Inferior parietal cortex (tissue), 1 donor: ENCODE measurements around the gene LBX2.

Experiments used
- DNase-seq: peaks from one replicate; pipeline ENCODE4 v3.0.0-alpha.2; 2016; ENCODE audit errors: extremely low spot score

LBX2 gene

DNA sequence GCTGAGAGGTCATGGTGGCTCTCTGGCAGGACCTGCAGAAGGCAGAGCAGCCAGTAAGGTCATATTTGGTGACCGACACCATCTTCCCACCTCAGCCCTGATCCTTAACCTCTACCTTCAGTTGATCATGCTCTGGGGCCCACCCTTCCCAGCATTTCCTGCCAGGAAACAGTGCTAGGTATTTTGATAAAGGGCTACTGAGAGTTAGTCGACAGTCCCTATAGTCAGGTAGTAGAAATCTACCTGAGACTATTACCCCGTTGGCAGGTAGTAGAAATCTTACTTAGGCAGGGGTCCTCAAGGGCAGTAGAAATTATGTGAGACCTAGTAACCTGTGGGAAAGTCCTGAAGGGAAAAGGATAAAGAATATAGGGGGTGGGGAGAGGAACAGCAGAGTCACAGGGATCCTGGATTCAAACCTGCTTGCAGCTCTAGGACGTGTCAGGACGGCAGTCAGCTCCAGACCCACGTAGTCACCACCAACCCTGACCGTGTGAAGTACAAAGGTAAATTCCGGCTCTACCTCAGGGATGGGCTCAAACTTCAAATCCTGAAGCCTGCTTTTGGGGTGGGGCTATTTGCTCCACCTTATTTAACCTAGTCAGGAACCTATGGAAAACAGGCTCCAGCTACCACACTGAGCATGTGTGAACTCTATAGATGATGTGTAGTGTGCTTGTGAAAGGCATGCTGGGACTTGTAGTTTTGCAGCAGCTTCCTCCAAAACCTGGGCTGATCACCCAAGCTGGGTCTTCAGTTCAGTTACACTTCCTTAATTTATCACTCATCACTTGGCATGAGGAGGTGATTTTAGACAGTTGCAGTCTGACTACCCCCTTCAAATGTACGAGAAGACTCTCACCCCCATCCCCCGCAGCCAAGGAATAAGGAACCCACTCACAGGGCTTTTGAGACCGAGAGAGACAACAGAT, 26.6 kb upstream of the LBX2 start, which contains the start of gene DQX1:
DQX1 (minus strand) TSS at position 515 of the 932 bp plus-strand sequence; CDS start at position 13, 502 bp downstream.
- no peak for DNase-seq

DNA sequence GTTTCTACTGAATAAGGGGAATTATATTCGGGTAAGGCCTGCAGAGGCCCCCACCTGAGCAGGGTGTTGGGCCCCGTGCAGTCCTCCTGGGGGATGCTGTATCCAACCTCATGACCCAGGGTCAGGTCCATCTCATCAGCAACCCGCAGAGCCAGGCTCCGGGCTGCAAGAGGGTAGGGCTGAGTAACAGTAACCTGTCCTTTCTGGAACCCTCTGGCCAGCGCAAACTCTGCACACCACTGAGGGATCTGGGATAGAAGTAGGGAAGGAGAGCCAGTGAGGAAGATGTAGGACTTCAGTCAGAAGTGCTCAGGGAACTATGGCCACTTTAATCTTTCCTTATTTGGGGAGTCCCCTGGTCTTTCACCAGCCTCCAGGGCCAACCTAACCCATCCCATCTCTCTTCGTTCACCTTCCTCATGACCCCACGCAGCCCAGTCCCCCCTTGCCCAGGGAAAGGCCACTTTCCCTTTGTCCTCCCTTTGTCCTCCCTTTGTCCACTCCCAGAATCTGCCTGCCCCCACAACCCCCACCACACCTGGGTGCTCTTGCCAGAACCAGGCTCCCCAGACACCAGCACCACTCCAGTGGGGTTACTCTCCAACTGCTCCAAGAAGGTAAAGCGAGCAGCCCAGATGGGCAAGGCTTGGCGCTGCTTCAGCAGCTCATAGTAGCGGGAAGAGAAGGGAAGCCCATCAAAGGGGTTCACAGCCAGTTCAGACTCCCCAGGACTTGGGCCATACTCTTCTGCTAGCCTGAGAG, 25.7 kb upstream of the LBX2 start:
- no peak for DNase-seq

DNA sequence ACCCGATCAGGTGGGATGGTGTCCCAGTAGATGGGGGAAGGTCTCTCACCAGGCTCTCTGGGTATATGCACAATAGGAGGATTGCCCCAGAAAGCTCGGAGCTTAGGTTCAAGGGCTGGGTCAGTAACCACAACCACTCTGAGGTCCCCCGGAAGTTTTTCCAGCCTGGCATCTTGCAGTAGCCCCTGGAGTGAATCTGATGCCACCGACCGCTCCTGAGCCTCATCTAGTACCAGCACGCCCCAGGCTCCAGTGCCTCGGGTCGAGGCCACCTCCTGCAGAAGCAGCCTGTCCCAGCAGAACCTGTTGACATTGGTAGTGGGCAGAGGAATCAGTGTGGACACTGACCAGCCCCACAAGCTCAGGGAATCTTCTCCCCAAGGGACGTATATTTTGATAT, 24.6 kb upstream of the LBX2 start:
- no peak for DNase-seq

DNA sequence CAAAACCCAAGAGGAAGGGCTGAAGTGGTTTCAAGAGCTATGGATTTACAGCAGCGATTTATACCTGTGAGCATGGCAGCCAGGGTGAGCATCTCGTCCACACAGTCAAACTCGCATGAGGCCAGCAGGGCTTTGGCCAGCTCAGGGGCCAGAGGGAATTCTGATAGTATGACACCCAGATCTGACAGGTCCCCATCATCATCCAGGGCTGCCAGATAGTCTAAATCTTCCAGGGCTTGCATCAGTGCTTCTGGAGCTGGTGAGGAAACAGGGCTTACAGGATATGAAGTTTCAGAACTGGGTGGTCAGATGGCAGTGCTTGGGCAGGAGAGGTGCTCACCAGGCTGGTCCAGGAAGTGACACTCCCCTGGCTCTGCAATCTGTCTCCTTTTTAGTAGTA, 23.1 kb upstream of the LBX2 start:
- no peak for DNase-seq

DNA sequence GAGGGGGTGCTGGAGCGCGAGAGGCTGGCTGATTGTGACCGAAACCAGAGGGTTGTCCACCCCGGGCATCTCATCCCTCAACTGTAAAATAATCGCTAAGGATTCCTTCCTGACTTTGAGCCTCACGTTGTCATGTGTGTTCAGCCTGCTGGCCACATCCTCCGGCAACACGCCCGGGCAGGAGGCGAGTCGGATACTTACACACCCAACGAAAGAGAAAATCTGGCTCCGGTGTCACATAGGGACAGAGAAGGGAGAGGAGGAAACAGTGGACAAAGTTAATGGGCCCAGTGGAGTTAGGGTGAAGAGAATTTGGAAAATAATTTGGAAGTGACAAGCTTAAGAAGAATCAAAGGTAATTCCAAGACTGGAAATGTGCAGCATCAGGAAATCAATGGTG, 17.2 kb upstream of the LBX2 start:
- no peak for DNase-seq

DNA sequence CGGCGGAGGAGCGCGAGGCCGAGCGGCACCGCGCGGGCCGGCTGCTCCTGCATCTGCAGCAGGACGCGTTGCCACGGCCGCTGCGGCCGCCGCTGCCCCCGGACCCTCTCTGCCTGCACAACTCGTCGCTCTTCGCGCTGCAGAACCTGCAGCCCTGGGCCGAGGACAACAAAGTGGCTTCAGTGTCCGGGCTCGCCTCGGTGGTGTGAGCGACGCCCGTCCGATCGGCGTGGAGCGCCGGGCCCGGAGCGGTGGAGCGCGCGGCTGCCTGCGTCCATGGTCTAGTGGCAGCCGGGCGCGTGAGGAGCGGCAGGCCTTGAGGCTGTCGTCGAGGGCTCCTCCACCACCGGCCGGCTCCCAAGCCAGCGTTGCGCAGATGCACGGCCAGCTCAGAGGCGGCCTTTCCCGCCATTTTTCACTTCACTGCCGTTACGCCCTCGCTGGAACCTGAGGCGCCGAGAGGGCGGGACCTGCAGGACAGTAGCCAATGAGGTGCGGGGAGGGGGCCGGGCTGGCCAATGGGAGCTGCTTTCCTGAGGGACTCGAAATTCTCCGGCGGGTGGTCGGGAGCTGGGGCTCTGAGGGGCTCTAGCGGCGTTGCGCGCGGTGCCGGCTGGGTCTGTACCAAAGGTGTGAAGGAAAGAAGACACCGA, 16.7 kb upstream of the LBX2 start:
- DNase-seq = no peak

DNA sequence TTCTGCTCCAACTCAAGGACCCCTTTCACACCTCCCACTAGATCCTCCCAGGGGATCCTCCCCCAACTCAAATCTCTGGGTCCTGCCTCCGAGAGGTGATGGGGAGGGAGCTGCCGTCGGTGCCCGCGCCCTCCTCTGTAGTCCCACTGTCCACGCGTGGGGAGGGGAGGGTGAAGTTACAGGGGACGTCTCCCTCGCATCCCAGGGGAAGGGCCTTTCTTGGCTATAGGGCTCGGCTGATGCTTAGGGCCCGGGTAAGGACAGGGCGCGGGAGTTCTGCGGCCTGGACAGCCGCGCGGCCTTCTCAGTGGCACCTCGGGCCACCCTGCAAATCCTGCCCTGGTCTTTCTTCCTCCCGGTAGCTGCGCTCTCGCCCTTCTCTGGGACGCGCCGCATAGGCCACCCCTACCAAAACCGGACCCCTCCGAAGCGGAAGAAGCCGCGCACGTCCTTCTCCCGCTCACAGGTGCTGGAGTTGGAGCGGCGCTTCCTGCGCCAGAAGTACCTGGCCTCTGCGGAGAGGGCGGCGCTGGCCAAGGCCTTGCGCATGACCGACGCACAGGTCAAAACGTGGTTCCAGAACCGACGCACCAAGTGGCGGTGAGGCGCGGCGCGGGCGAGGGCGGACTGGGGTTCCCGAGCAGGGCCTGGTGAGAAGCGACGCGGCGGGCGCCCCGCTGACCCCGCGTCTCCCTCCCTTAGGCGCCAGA, 16.0 kb upstream of the LBX2 start:
- DNase-seq = no peak

DNA sequence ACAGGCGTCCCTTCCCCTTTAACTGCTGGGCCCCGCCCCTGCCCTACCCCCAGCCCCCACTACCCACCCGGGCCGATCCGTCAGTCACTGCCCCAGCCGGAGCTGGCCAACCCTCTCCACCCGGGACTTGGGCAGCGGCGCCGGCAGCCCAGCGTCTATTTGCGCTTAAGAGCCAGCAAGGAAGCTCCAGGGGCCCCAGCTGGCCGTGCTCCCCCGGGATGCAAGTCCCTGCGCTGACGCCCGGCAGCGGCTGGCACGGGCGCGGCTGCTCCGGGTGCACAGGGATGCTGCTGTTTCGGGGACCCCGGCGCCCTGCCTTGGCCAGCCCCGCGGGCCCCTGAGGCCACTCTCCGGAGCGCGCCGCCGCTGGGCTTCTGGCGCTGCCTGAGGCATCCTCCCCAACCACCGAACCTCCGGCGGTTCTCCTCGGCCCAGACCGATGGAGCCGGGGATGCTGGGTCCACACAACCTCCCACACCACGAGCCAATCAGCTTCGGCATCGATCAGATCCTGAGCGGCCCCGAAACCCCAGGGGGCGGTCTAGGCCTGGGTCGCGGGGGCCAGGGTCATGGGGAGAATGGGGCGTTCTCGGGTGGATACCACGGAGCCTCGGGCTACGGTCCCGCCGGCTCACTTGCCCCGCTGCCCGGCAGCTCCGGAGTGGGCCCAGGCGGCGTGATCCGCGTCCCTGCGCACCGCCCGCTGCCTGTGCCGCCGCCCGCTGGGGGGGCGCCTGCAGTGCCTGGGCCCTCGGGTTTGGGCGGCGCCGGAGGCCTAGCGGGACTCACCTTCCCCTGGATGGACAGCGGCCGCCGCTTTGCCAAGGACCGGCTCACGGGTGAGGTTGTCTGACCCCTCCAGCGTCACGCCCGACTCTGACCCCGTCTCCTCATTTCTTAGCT, 15.2 kb upstream of the LBX2 start, which contains the start of gene TLX2:
TLX2 (plus strand) TSS at position 83 of the 903 bp plus-strand sequence; CDS start at position 440, 357 bp downstream.
- no peak for DNase-seq

DNA sequence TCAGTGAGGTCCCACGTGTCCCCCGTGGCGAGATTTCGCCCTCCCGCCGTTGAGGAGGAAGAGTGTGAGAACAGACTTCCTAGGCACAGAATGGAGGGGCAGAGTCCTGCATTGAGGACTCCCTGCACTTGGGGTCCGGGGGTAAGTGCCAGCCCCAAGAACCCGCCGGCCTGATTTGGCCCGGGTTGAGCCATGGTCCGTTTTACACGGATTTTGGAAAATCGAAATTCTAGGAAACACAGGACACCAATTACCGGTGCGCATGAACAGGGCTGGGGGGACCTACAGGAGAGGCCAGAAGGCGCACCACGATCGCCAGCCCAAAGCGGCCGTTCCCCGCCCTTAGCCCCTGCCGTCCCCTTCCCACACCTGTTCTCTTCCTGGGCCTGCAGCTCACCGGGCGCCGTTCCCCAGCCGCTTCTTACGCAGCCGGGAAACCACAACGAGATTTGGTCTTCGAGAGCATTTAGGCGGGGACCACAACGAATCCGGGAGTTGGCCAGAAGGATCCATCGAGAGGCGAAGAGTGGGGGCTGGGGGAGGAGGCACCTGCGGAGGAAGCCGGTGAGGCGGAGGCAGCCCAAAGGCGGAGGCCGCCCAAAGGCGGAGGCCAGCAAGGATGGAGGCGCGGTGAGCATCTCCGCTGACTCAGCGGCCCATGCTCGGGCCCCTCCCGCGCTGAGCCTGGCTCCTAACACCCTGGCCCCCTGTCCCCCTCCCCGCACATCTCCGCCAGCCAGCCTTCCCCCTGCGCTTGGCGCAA, 14.4 kb upstream of the LBX2 start:
- no peak for DNase-seq

DNA sequence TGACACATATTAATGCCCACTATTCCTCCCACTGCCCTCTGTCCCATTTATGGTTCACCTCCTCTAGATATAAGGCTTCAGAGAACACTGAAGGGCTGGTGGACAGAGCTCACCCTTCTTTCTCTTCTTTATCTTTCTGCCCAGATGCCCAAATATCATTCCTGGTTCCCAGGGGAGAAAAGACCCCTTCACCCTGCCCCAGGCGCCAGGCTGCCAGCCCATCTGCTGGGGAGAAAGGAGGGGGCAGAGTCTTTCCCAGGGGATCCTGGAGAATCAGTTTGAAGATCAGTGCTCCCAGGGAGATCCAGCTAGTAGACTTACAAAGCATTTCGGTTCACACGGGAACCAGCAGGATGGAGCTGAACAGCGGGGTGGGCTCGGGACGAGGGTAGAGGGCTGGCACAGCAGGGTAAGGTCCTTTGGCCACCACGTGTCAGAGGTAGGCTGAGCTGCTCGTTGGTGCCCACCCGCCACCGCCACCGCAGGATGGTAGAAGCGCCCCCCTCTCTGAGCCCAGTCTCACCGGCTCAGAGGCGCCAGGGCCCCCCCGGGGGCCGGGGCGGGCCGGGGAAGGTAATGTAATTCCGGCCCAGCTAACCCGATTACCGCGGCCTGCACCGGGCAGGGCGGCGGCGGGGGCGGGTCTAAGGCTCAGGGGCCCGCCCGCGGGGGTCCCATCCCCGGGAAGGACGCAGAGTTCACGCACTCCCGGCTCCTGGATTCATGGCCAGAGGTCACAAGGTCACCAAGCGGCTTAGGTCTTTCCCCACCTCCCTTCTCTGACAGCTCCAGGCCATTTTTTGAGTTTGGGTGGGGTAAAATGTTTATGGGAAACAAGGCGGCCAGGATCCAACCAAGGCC, 13.6 kb upstream of the LBX2 start:
- DNase-seq = no peak

DNA sequence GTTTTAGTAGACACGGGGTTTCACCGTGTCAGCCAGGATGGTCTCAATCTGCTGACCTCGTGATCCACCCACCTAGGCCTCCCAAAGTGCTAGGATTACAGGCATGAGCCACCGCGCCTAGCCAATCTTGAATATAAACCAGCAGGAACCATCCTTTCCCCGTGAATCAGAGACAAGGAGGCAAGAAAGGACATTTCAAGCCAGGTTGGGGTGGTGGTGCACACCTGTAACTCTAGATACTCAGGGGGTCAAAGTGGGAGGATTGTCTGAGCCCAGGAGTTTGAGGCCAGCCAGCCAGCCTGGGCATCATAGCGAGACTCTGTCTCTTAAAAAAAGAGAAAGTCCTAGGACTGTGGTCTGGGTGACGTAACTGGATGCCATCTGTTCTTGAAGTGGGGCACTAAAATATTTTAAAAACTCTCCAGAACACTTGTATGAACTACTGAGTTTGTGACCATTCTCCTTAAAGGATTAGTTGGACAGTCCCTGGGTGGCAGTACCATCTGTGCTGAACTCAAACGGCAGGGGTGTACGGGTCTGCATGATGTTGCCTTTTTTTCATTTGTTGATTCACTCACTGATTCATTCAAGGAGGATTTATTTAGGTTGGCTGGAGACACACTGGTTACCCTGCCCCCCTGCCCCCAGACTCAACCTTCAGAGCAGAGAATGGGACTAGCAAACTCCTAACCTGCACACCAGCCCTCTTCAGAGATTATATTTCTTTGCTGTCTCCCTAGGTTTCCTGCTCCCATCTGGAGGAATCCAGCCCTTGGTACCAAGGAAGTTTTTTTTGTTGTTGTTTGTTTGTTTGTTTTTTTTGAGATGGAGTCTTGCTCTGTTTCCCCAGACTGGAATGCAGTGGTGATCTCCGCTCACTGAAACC, 11.9 kb upstream of the LBX2 start:
- no peak for DNase-seq

DNA sequence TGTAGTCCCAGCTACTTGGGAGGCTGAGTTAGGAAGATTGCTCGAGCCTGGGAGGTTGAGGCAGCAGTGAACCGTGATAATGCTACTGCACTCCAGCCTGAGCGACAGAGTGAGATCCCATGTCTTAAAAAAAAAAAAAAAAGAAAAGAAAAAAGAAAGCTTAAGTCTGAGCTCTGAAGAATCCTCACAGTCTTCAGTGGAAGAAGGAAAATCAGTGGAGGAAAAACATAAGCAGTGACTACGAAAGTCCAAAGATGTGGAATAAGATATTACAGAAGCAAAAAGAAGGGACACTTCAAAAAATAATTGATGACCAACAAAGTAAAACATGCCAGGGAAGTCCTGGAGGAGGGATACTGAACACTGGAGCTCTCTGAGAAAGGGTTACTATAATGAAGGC, 10.9 kb upstream of the LBX2 start:
- no peak for DNase-seq

DNA sequence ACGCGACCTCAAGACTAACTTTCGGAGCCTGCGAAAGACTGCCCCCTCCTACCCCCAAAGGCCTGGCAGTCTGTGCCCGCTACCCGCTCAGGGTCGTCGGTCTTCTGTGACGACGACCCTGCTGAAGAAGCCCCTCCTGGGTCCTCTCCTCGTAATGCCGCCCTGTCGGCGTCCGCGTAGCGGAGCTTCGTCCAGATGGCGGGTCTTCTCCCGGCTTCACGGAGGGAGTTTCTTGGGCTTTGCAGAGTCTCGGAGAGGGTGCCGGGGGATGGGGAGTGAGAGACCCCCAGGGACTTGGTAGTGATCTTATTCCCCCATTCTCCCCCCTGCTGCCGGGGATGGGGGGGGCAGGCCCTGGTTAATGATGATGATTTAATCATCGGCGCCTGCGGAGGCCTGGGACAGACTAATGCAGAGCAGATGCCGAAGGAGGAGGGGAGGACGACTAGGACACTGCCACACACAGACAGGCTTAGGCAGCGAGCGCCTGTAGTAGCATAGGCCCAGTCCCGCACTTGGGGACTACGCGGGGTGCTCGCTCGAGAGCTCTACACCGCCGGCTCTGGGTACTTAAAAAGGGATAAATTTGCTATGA, 8.6 kb upstream of the LBX2 start:
- no peak for DNase-seq

DNA sequence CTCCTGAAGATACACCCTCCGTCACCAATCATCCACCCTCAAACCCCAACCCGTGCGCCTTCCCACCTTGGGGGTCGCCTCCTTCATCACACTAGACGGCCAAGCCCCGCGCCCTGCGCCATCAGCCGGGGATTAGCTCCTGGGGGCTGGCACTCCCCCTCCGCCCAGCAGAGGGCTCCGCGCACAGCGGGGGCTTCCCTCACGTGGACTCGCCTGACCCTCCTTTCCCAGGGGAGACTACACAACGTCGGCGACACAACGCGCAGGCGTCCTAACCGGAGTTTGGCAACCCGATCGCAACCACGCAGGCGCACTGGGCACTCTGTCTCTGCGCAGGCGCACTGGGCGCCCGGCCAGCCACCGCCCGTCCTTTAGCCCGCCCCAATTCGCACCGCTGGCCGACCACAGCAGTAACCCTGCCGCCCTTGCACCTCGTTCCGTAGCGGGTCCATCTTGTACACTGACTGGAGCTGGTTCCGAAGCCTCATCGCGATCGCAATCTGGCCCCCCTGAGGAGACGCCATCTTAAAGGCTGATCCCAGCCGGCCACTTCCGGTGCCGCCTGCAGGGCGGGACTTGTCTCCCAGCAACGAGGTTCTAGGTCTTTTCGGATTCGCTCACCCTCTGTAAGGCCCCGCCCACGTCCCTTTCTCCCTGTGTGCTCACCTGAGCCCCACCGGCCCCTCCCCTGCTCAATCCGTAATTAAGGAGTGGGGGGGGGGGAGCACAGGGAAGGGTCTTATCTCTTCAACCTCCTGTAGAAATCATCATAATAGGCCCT, 7.9 kb upstream of the LBX2 start, which contains the start of gene PCGF1:
PCGF1 (minus strand) TSS at position 551 of the 781 bp plus-strand sequence; CDS start at position 524, 27 bp downstream.
- peak; percentile 98 for DNase-seq

DNA sequence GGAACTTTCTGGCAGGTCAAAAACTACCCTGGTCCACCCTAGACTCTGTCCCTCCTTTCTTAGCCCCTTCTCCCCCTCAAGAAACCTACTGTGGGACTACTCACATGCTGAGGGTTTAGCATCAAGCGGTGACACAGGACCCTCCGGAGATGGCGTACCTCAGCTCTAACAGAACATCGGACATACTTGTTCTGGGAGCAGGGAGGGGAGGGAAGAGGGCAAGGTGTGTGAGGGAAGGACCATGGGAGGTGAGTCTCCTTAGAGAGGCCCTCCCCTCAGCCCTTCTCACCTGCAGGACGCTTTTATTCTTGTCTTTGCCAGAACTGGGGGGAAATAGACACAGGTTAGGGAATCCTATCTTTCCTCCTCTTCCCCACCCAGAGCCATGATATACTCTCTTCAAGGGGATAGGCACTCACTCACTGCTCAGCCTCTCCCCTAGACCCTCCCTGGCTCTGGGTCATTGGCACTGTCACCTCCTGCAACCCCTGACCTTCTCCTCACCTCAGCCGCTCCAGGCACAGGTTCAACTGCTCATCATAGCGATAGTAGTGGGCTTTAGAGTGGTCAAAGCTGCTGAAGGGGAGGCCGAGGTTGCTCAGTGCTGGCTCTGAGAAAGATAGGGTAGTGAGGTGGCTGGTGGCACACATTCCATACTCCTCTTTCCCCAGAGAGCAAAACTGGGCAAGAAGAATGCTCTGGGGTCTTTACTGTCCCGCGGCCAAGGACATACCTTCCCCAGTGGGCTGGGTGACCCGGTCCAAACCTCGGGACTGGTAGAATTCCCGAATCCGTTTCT, 6.2 kb upstream of the LBX2 start:
- no peak for DNase-seq

DNA sequence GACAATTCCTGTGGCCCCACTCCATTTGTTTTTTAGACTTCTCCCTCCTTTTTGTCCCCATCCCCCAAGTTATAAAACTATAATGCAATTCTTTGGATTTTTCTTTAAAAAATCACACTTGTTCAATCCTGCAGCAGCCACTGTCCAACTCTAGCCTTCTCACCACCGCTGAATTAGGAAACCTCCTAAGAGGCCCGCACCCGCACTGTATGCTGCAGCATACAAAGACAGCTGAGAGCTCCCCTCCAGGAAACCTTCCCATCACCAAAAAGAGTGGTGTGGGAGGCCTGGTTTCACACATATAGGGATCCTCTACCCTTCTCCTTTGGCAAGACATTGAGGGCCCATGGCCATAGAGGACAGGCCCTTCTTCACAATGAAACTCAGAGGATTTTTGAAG, 5.2 kb upstream of the LBX2 start:
- no peak for DNase-seq
